DOHH2 (cell line): ENCODE measurements around the gene MTRF1.

Source experiments
- EZH2phosphoT487 ChIP-seq: fragments of 200-600 bp; sonication (generic); IDR thresholded peaks from 2 replicates; pipeline ENCODE4 v1.6.1; 2017; ENCODE audit warnings: borderline replicate concordance, mild to moderate bottlenecking, antibody characterized with exemption, low read length, moderate library complexity, mixed read lengths
- TF ChIP-seq, protein P1 (sequence below): fragments of 200-600 bp; sonication (generic); IDR thresholded peaks from one replicate; pipeline ENCODE4 v1.5.1; 2014; ENCODE audit warnings: antibody characterized with exemption, mild to moderate bottlenecking, low read depth, low read length; ENCODE audit not compliant: poor library complexity, severe bottlenecking

DNA sequence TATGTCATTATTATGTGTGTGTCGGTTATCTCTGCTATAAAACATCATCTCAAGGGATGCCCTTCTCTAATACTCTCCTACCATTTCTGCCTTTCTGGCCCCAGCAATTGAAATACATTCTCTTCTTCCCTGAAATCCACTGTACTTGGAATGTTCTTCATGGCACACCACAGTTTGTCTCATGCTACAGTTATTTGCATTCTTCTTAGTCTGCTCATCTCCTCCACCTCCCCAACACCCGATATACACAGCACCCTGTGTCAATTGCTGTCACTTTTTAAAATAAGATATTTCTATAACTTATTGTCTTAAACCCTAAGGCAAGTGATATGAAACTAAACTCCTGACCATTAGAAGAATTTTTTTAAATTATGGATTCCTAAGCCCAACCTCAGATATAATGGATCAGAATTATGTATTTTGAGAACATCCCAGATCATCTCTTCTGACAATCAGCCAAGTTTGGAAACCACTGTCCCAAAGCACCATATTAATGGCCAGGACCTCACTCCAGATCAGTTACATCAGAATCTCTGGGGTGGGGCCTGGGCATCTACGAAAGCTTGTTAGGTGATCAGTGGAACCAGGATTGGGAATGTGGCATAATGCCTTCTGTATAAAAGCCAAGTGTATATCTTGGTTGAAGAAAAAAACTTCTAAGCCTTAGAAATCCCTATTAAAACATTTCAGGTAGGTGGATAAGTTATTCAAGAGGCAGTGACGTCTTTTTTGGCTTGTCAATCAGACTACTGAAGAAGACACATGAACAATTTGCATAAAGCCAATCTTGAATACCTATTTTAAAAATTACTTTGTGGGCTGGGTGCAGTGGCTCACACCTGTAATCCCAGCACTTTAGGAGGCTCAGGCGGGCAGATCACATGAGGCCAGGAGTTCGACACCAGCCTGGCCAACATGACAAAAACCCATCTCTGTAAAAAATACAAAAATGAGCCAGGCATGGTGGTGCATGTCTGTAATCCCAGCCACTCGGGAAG lies 39.0 kb downstream of the MTRF1 start:
- TF ChIP-seq EZH2phosphoT487 = no peak
- TF ChIP-seq, protein P1, sequence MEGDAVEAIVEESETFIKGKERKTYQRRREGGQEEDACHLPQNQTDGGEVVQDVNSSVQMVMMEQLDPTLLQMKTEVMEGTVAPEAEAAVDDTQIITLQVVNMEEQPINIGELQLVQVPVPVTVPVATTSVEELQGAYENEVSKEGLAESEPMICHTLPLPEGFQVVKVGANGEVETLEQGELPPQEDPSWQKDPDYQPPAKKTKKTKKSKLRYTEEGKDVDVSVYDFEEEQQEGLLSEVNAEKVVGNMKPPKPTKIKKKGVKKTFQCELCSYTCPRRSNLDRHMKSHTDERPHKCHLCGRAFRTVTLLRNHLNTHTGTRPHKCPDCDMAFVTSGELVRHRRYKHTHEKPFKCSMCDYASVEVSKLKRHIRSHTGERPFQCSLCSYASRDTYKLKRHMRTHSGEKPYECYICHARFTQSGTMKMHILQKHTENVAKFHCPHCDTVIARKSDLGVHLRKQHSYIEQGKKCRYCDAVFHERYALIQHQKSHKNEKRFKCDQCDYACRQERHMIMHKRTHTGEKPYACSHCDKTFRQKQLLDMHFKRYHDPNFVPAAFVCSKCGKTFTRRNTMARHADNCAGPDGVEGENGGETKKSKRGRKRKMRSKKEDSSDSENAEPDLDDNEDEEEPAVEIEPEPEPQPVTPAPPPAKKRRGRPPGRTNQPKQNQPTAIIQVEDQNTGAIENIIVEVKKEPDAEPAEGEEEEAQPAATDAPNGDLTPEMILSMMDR = no peak
